GM19099 (cell line): ENCODE measurements around the gene FCHO1.

ENCODE experiments used
- POLR2A ChIP-seq: IDR thresholded peaks from 3 replicates; pipeline ENCODE4 v1.6.1; 2011; ENCODE audit warnings: low read depth; ENCODE audit not compliant: insufficient read length; ENCODE audit errors: extremely low read depth

The FCHO1 gene

DNA sequence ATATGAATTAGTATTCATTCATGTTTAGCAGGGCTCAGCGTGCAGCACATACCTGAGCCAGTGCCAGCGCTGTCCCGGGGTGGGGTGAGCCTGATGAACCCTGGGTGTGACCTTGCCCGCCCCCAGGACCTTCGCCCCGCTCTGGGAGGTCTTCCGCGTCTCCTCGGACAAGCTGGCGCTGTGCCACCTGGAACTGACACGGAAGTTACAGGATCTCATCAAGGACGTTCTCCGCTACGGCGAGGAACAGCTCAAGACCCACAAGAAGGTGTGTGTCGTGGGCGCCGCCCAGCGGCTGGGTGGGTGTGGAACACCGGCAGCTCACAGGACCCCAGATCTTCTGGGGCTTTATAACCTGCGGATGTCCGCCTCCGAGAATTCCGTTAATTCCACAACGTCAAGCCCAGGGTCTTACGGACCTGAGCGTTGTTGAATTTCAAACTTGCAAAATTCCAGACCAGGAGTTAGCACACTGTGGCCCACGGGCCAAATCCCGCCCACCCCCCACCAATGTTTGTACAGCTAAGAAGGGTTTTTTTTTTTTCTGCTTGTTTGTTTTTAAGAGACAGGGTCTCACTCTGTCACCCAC lies 15.4 kb downstream of the FCHO1 start:
- no peak for TF ChIP-seq POLR2A

GRCh38 chr19:17767559-17767958 lies 16.3 kb downstream of the FCHO1 start:
- TF ChIP-seq POLR2A = no peak

GRCh38 chr19:17770613-17771012 lies 19.3 kb downstream of the FCHO1 start:
- no peak for TF ChIP-seq POLR2A

- no peak for TF ChIP-seq POLR2A
Observed at GRCh38 chr19:17772172-17772571, 20.9 kb downstream of the FCHO1 start.

DNA sequence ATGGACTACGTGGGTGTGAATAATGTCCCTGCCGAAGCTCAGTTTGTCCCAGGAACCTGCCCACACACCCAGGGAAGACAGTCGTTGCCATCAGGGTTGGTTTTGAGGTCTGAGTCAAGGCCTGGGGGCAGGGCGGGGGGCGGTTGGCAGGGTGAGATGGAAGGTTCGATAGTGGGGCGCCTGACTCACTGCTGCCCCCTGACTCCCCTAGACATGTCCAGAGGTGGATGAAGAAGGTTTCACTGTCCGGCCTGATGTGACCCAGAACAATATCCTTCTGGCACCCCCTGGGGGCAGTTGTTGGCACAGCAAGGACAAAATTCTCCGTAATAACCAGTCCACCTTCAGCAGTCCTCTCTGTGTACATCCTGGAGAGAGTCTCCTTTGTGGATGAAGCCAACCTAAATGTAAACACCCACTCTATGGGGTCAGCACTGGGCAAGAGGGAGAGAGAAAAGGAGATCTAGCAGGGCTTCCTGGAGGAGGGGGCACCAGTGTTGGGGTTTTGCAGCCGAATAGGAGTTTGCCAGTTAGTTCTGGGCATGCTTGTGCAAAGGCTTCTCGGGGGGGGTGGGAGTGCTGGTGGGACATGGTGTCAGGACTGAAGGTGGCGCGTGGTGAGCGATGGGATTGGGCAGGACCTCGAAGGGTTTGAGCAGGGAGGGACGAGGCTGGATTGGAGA lies 24.1 kb downstream of the FCHO1 start:
- TF ChIP-seq POLR2A = no peak

DNA sequence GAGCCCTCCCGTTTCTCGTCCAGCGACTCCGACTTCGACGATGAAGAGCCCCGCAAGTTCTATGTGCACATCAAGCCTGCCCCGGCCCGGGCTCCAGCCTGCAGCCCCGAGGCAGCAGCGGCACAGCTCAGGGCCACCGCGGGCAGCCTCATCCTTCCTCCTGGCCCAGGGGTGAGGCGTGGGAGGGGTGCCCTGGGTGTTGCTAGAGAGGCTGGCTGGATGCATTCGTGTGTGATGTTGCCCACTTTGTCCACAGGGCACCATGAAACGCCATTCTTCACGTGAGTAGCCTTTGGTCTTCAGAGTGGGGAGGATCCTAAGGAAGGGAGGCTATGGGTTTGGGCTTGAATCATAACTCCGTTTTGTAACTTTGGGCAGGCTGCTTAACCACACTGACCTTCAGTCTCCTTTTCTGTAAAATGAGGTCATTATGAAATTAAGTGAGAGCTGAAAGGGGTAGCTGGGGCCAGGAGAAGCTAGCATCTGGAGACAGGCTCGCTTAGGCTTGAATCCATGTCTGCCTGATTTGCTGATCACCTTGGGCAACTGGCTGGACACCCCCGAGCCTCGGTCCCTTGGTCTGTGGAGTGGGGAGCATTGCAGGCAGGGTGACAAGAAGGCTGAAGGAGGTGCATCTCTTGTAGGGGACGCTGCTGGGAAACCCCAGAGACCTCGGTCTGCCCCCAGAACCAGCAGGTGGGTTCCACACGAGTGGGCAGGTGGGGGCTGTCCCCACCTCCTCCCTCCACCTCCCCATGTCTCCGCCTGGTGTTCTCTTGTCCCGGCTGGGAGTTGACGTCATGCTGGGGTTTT lies 24.9 kb downstream of the FCHO1 start:
- TF ChIP-seq POLR2A = no peak

DNA sequence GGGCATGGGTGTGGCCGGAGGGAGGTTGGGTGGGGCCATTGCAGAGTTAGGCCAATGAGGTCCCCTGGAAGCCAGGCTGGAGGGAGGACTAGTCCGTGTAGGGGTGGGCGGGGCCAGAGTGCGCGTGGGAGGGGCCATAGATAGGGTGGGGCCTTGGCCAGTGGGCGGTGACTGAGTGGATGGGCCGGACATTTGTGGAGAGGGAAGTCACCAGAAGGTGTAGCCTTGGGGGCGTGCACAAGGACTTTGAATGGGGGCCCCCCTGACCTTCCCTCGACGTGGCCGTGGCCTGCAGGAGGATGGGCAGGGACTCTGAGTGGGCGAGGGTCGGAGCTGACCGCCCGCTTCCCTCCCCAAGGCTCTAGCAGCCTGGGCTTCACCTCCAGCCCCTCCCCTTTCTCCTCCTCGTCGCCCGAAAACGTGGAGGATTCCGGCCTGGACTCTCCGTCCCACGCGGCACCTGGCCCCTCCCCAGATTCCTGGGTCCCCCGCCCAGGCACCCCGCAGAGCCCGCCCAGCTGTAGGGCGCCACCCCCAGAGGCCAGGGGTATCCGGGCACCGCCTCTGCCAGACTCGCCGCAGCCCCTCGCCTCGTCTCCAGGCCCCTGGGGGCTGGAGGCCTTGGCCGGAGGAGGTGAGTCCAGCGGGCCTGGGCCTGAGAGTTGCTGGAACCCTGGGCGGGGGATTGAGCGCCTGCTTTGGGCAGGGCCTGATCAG lies 27.1 kb downstream of the FCHO1 start:
- no peak for TF ChIP-seq POLR2A

DNA sequence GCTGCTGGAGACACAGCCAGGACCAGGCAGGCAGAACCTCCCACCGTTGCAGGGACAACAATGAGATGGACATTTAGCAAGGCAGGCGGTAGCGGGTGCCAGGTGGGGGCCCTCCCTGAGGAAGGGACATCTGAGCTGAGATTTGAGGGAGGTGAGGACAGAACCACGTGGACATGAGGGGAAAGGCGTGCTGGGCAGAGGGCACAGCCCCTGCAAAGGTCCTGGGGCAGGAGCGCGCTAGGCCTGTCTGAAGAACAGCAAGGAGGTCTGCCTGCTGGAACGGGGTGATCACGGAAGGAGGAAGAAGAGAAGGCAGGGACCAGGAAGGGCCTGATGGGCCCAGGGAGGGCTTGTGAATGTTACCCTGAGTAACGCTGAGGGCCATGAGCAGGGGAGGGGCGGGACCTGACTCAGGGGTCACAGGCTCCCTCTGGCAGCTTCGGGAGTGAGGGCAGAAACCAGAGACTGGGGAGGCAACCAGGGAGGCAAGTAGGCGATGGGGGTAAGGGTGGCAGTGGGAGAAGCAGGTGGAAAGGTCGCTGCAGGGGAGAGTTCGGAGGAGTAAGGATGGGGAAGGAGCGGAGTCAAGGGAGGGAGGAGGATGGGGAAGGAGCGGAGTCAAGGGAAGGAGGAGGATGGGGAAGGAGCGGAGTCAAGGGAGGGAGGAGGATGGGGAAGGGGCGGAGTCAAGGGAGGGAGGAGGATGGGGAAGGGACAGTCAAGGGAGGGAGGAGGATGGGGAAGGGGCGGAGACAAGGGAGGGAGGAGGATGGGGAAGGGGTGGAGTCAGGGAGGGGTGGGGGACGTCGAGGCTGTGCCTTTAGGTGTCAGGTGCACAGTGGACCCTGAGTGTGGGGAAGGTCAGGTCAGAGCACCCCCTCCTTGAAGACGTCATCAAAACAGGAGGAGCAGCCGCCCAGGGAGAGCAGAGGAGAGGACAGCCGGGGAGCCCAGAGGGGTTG lies 28.0 kb downstream of the FCHO1 start:
- no peak for TF ChIP-seq POLR2A

- TF ChIP-seq POLR2A = no peak
Observed at GRCh38 chr19:17780781-17781180, 29.5 kb downstream of the FCHO1 start.

- no peak for TF ChIP-seq POLR2A
Observed at GRCh38 chr19:17784201-17785008, 33.1 kb downstream of the FCHO1 start.

- no peak for TF ChIP-seq POLR2A
Observed at GRCh38 chr19:17787274-17787913, 36.1 kb downstream of the FCHO1 start.

GRCh38 chr19:17788632-17789031 lies 37.4 kb downstream of the FCHO1 start:
- TF ChIP-seq POLR2A = no peak

GRCh38 chr19:17790059-17790780 lies 38.9 kb downstream of the FCHO1 start:
- TF ChIP-seq POLR2A = no peak

- no peak for TF ChIP-seq POLR2A
Observed at GRCh38 chr19:17794412-17794730, 43.1 kb downstream of the FCHO1 start.
